ENCODE results near the gene GCGR. TPM values are rescaled to one million over a fixed set of nuclear protein-coding genes. Genes with fewer than 3 reads are reported as not detected.

The GCGR gene
- total RNA-seq, 1 experiment from 2014 or later = not detected

DNA sequence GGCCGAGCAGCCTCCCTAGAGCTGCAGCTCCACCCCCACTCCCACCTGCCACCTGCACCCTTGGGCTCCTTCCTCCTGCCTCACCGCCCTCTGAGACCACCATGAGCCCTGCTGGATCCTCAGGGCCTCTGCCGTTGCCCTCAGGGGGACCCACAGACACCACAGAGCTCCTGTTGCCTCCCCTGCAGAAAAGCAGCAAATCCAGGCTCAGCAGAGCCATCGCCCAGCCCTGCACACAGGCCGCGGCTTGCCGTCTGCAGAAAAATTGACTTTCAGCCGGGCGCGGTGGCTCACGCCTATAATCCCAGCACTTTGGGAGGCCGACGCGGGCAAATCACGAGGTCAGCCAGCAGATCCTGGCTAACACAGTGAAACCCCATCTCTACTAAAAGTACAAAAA is 37.9 kb downstream of the GCGR start:
- H3K27ac ChIP-seq (ENCODE audit: low read length) = no peak overlapping the region
- H3K9ac ChIP-seq (ENCODE audit: low read length) = no peak overlapping the region
- H3K27me3 ChIP-seq (ENCODE audit: low read length) = no peaks in the 10 kb centered on the region
- no peaks in the 10 kb centered on the region for H3K9me2 ChIP-seq (replicated peaks; ENCODE audit: insufficient read depth, low read length)
- H4K20me1 ChIP-seq (ENCODE audit: insufficient read depth, low read depth, low read length) = no peaks in the 10 kb centered on the region
- no peak overlapping the region for H2AFZ ChIP-seq (ENCODE audit: low read length)
- peaks cover 5% of the 10 kb centered on the region for H3K4me1 ChIP-seq (ENCODE audit: low read length)
- no peaks in the 10 kb centered on the region for H3K9me3 ChIP-seq (ENCODE audit: low read length)
- no peak for DNase-seq
- H3K79me2 ChIP-seq (ENCODE audit: low read length) = no peaks in the 10 kb centered on the region
- no peak overlapping the region for H3K4me3 ChIP-seq (ENCODE audit: low read length)
- no peak overlapping the region for H3K4me2 ChIP-seq (ENCODE audit: low read depth, low read length, poor library complexity, severe bottlenecking)
- H3K36me3 ChIP-seq (ENCODE audit: insufficient read depth, low read length) = peaks cover 10% of the 10 kb centered on the region; the same call in 1 of the 2 replicates

DNA sequence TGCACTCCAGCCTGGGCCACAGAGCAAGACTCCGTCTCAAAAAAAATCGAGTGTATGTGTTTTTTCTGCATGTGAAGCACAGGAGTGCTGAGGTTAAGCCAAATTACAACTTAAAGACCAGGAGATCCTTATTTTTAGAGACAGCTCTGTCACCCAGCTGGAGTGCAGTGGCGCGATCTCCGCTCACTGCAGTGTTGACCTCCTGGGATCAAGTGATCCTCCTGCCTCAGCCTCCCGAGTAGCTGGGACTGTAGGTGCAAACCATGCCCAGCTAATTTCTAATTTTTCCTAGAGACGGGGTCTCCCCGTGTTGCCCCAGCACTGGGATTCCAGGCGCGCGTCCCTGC is 38.4 kb downstream of the GCGR start:
- Histone ChIP-seq H4K20me1 (ENCODE audit: insufficient read depth, low read depth, low read length) (no peaks in the 10 kb centered on the region), H3K9ac (ENCODE audit: low read length) (no peak overlapping the region), H3K4me2 (ENCODE audit: low read depth, low read length, poor library complexity, severe bottlenecking) (no peak overlapping the region), H3K36me3 (ENCODE audit: insufficient read depth, low read length) (peaks cover 10% of the 10 kb centered on the region; the same call in 1 of the 2 replicates), H3K9me3 (ENCODE audit: low read length) (no peaks in the 10 kb centered on the region), H3K27me3 (ENCODE audit: low read length) (no peaks in the 10 kb centered on the region), H3K4me1 (ENCODE audit: low read length) (peaks cover 5% of the 10 kb centered on the region), H3K27ac (ENCODE audit: low read length) (no peak overlapping the region), H3K9me2 (replicated peaks; ENCODE audit: insufficient read depth, low read length) (no peaks in the 10 kb centered on the region), H2AFZ (ENCODE audit: low read length) (no peak overlapping the region), H3K4me3 (ENCODE audit: low read length) (no peak overlapping the region), H3K79me2 (ENCODE audit: low read length) (no peaks in the 10 kb centered on the region)
- no peak for DNase-seq

DNA sequence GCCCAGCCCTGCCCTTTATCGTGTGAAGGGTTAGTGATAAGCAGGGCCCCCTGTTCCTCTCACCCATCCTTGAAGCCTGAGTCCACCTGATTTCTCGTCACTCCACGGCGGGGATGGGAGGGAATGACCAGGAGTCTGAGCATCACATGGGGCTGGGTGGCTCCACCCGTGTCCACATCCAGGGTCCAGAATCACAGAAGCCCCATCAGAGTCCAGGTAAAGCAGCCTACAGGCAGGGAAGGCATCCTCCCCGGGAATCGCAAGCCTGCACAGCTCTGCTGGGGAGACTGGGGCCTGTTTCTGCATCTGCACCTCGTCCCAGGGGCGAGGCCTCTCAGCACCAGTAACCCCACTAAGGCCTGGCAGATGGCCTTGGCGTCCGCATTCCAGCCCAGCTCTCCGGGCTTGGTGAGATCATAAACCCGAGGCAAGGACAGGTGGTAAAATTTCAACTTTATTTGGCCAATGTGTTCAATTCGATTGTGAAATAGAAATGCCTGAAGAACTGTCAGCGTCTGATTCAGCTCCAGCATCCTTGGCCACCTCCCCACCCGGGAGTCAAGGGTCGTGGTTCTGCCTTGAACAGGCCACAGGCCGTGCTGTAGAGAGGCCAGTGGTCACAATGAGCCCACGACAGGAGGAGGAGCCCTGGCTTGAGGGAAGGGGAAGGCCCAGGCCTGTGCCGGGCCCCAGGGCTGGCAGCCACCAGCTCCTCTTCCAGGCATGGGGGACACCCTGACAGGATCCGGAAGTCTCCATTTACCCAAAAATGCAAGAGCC is 39.0 kb downstream of the GCGR start:
- Histone ChIP-seq H3K9ac (ENCODE audit: low read length) (no peak overlapping the region), H3K27me3 (ENCODE audit: low read length) (no peaks in the 10 kb centered on the region), H4K20me1 (ENCODE audit: insufficient read depth, low read depth, low read length) (no peaks in the 10 kb centered on the region), H3K4me1 (ENCODE audit: low read length) (peaks cover 5% of the 10 kb centered on the region), H3K79me2 (ENCODE audit: low read length) (no peaks in the 10 kb centered on the region), H3K4me3 (ENCODE audit: low read length) (no peak overlapping the region), H3K4me2 (ENCODE audit: low read depth, low read length, poor library complexity, severe bottlenecking) (no peak overlapping the region), H3K27ac (ENCODE audit: low read length) (no peak overlapping the region), H3K9me3 (ENCODE audit: low read length) (no peaks in the 10 kb centered on the region), H3K36me3 (ENCODE audit: insufficient read depth, low read length) (peaks cover 10% of the 10 kb centered on the region; the same call in 1 of the 2 replicates), H3K9me2 (replicated peaks; ENCODE audit: insufficient read depth, low read length) (no peaks in the 10 kb centered on the region), H2AFZ (ENCODE audit: low read length) (no peak overlapping the region)
- no peak for DNase-seq

DNA sequence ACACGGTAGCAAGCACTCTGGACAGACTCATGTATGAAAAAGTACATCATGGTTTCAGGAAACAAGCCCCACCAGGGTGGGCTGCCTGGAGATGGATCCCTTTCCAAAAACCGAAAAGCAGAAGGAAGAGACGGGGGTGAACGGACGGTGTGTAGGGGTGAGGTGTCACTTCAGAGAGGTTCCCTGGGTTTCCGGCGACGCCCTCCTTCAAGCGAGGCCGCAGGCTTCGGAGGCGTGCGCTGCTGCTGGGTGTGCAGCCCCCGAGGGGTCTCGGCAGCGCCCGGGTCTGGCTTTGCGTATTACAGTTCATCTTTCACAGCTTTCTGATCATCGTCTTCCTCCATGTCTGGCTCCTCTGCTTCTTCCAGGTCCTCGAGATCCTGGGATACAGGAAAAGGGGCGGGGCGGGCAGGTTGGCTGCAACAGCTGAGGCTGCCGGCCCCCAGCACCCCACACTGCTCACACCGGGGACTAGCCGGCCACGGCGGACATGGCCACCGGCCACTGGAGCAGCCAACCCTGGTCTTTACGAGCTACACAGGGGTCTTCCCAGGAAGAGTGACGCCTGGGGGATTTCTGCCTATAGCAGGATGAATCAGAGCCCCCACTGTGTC is 39.9 kb downstream of the GCGR start:
- H3K79me2 ChIP-seq (ENCODE audit: low read length) = no peaks in the 10 kb centered on the region
- no peak for DNase-seq
- no peak overlapping the region for H2AFZ ChIP-seq (ENCODE audit: low read length)
- H3K4me1 ChIP-seq (ENCODE audit: low read length) = peaks cover 5% of the 10 kb centered on the region
- H3K9me2 ChIP-seq (replicated peaks; ENCODE audit: insufficient read depth, low read length) = no peaks in the 10 kb centered on the region
- no peaks in the 10 kb centered on the region for H4K20me1 ChIP-seq (ENCODE audit: insufficient read depth, low read depth, low read length)
- H3K36me3 ChIP-seq (ENCODE audit: insufficient read depth, low read length) = peaks cover 10% of the 10 kb centered on the region; the same call in 1 of the 2 replicates
- no peak overlapping the region for H3K4me2 ChIP-seq (ENCODE audit: low read depth, low read length, poor library complexity, severe bottlenecking)
- H3K9ac ChIP-seq (ENCODE audit: low read length) = no peak overlapping the region
- H3K4me3 ChIP-seq (ENCODE audit: low read length) = no peak overlapping the region
- no peaks in the 10 kb centered on the region for H3K27me3 ChIP-seq (ENCODE audit: low read length)
- H3K27ac ChIP-seq (ENCODE audit: low read length) = no peak overlapping the region
- no peaks in the 10 kb centered on the region for H3K9me3 ChIP-seq (ENCODE audit: low read length)

DNA sequence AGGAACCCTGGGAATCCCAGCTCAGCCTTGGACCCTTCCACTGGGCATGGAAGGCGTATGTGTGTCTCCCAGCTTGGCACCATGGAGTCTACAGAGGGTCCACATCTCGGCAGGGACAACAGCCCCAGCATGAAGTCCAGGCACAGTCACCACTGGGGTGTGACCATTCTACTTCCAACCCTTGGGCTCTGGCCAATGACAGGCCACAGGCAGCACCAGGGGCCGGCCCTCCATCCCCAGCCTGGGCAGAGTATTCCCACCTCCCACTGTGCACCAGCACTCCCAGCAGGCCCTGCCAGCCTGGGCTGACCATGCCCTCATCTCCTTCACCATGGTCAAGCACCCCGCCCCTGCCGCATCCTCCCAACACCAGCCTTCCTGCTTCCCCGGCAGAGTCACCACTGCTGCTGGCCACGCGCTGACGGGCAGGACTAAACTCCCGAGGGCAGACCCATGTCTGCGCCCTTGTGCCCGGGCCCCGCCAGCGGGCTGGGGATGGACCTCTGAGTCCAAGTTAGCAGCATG is 40.4 kb downstream of the GCGR start:
- Histone ChIP-seq H2AFZ (ENCODE audit: low read length) (no peak overlapping the region), H3K9me2 (replicated peaks; ENCODE audit: insufficient read depth, low read length) (no peaks in the 10 kb centered on the region), H3K36me3 (ENCODE audit: insufficient read depth, low read length) (peaks cover 10% of the 10 kb centered on the region; the same call in 1 of the 2 replicates), H3K79me2 (ENCODE audit: low read length) (no peaks in the 10 kb centered on the region), H3K4me3 (ENCODE audit: low read length) (no peak overlapping the region), H4K20me1 (ENCODE audit: insufficient read depth, low read depth, low read length) (no peaks in the 10 kb centered on the region), H3K27ac (ENCODE audit: low read length) (no peak overlapping the region), H3K9ac (ENCODE audit: low read length) (no peak overlapping the region), H3K9me3 (ENCODE audit: low read length) (no peaks in the 10 kb centered on the region), H3K27me3 (ENCODE audit: low read length) (no peaks in the 10 kb centered on the region), H3K4me1 (ENCODE audit: low read length) (peaks cover 2% of the 10 kb centered on the region), H3K4me2 (ENCODE audit: low read depth, low read length, poor library complexity, severe bottlenecking) (no peak overlapping the region)
- no peak for DNase-seq

DNA sequence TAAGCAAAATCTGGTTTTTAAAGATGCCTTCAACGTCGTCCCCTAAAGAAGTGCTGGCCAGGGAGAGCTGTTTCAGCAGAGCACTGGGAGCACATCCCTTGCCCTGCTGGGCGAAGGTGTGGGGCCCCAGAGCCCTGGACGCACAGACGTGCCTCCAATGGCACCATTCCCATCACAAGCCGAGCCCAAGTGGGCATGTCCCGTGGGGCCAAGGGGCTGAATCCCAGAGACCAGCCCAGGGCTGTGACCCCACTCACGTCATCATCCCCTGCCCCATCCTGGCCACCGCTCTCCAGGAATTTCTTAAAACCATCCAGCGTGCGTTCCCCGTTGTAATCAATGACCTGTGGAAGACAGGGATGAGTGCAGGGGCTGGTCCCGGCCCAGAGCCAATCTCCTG is 40.9 kb downstream of the GCGR start:
- no peak overlapping the region for H3K9ac ChIP-seq (ENCODE audit: low read length)
- H3K9me2 ChIP-seq (replicated peaks; ENCODE audit: insufficient read depth, low read length) = no peaks in the 10 kb centered on the region
- H3K27me3 ChIP-seq (ENCODE audit: low read length) = no peaks in the 10 kb centered on the region
- no peak overlapping the region for H2AFZ ChIP-seq (ENCODE audit: low read length)
- no peaks in the 10 kb centered on the region for H3K9me3 ChIP-seq (ENCODE audit: low read length)
- no peak overlapping the region for H3K27ac ChIP-seq (ENCODE audit: low read length)
- H3K79me2 ChIP-seq (ENCODE audit: low read length) = no peaks in the 10 kb centered on the region
- no peak overlapping the region for H3K4me2 ChIP-seq (ENCODE audit: low read depth, low read length, poor library complexity, severe bottlenecking)
- no peak for DNase-seq
- H3K4me1 ChIP-seq (ENCODE audit: low read length) = no peaks in the 10 kb centered on the region
- H4K20me1 ChIP-seq (ENCODE audit: insufficient read depth, low read depth, low read length) = no peaks in the 10 kb centered on the region
- no peak overlapping the region for H3K4me3 ChIP-seq (ENCODE audit: low read length)
- H3K36me3 ChIP-seq (ENCODE audit: insufficient read depth, low read length) = peaks cover 10% of the 10 kb centered on the region; the same call in 1 of the 2 replicates

DNA sequence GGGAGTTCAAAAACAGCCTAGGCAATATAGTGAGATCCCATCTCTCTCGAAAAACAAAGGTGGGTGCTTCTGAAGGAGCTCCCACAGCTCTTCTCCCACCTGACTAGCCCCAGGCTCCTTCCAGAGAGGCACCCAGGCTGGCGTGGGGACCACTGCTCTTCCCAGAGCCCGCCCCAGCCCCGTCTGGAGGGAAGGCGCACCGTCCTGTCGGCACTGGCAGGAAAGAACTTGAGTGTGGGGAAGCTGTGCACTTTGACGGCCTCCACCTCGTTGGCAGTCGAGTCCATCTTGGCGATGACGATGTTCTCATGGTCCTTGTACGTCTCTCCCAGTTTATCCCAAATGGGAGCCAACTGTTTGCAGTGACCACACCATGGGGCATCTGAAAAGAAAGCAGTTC is 41.4 kb downstream of the GCGR start:
- H3K36me3 ChIP-seq (ENCODE audit: insufficient read depth, low read length) = peaks cover 10% of the 10 kb centered on the region; the same call in 1 of the 2 replicates

DNA sequence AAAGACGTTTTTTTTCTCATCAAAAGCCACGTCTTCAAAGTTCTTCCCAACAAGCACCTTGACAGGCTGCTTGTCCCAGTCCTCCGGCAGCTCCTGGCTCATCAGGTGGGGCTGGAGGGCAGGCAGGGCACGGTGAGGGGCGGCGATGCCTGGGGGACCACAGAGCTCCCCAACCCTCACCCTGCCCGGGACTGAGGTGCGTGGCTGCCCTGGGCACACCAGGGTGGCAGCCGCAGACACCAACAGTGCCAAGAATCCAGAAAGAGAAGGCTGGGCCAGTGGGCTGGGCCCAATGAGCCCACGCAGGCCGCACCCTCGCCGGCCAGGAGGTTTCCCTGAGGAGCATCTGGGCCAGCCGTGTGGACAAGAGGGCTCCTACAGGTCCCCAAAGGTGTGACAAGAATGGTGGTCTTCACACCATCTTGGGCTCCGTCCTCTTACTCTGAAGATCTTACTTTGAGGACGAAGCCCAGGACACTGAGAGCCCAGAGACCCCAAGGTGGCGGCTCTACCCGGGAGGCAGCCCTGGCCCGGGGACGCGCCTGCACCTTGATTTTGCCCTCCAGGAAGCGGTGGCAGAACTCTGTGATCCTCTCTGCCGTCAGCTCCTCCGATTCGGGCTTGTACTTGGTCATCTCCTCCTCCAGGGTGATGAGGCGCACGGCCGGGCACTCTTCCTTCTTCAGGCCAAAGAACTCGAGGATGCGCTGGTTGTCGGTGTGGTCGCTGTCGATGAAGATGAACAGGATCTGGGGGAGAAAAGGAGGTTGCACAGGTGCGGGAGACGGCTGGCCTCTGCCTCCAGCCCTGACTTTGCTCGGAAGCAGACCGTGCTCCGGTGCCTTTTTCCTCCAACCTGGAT is 42.2 kb downstream of the GCGR start:
- Histone ChIP-seq H3K4me1 (ENCODE audit: low read length) (no peaks in the 10 kb centered on the region), H3K27me3 (ENCODE audit: low read length) (no peaks in the 10 kb centered on the region), H3K9me2 (replicated peaks; ENCODE audit: insufficient read depth, low read length) (no peaks in the 10 kb centered on the region), H2AFZ (ENCODE audit: low read length) (no peak overlapping the region), H3K9ac (ENCODE audit: low read length) (no peak overlapping the region), H3K4me3 (ENCODE audit: low read length) (no peak overlapping the region), H3K4me2 (ENCODE audit: low read depth, low read length, poor library complexity, severe bottlenecking) (no peak overlapping the region), H3K36me3 (ENCODE audit: insufficient read depth, low read length) (peaks cover 10% of the 10 kb centered on the region; the same call in 1 of the 2 replicates), H3K27ac (ENCODE audit: low read length) (no peak overlapping the region), H4K20me1 (ENCODE audit: insufficient read depth, low read depth, low read length) (no peaks in the 10 kb centered on the region), H3K9me3 (ENCODE audit: low read length) (no peaks in the 10 kb centered on the region), H3K79me2 (ENCODE audit: low read length) (no peaks in the 10 kb centered on the region)
- DNase-seq = no peak

More for the DNA sequence above, 41.4 kb downstream of the GCGR start:
- no peaks in the 10 kb centered on the region for H3K27me3 ChIP-seq (ENCODE audit: low read length)
- H3K9me3 ChIP-seq (ENCODE audit: low read length) = no peaks in the 10 kb centered on the region
- H3K4me3 ChIP-seq (ENCODE audit: low read length) = no peak overlapping the region
- no peaks in the 10 kb centered on the region for H3K9me2 ChIP-seq (replicated peaks; ENCODE audit: insufficient read depth, low read length)
- no peaks in the 10 kb centered on the region for H3K79me2 ChIP-seq (ENCODE audit: low read length)
- DNase-seq = no peak
- no peak overlapping the region for H2AFZ ChIP-seq (ENCODE audit: low read length)
- no peak overlapping the region for H3K9ac ChIP-seq (ENCODE audit: low read length)
- no peaks in the 10 kb centered on the region for H3K4me1 ChIP-seq (ENCODE audit: low read length)
- no peak overlapping the region for H3K4me2 ChIP-seq (ENCODE audit: low read depth, low read length, poor library complexity, severe bottlenecking)
- H3K27ac ChIP-seq (ENCODE audit: low read length) = no peak overlapping the region
- no peaks in the 10 kb centered on the region for H4K20me1 ChIP-seq (ENCODE audit: insufficient read depth, low read depth, low read length)

Measured in Karpas-422 (cell line).